ENCODE data around the gene ATMIN. TPM values are rescaled to one million over a fixed set of nuclear protein-coding genes. Genes with fewer than 3 reads are reported as not detected.

Gene ATMIN
- polyA plus RNA-seq, 1 experiment, result 22.3 TPM

DNA sequence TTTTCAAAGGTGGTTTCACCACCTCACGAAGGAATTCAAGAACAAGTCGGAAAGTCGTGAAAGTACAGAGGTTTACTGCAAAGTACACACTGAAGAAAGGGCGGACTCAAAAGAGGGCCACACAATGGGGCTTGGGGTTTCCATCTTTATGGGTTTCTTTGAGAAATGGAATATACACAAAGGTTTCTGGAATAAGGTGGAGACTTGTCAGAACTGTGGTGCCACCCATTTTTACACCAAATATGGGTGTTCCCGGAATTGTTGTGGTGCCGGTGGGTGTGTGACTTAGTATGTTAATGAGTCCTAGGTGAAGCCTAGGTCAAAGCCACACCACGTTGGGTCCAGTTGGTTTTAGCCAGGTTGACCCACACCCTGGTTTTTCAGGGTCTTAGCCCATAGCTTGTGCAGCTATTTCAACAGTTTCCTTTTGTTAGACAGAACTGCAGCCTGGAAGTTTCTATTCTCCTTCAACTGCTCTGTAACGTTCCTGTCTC is 61.1 kb downstream of the ATMIN start:
- POLR2A ChIA-PET, result no interaction called here
- TF ChIP-seq, protein P1, sequence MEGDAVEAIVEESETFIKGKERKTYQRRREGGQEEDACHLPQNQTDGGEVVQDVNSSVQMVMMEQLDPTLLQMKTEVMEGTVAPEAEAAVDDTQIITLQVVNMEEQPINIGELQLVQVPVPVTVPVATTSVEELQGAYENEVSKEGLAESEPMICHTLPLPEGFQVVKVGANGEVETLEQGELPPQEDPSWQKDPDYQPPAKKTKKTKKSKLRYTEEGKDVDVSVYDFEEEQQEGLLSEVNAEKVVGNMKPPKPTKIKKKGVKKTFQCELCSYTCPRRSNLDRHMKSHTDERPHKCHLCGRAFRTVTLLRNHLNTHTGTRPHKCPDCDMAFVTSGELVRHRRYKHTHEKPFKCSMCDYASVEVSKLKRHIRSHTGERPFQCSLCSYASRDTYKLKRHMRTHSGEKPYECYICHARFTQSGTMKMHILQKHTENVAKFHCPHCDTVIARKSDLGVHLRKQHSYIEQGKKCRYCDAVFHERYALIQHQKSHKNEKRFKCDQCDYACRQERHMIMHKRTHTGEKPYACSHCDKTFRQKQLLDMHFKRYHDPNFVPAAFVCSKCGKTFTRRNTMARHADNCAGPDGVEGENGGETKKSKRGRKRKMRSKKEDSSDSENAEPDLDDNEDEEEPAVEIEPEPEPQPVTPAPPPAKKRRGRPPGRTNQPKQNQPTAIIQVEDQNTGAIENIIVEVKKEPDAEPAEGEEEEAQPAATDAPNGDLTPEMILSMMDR (IDR thresholded peaks at IDR 0.05; ENCODE audit: insufficient read depth, low read depth, low read length), result no peak
- CTCF ChIA-PET, result interaction anchor here (0.7 kb wide), 1 partner anchor 61 kb away, joined by 3 read pairs; the partner anchor contains the start of gene ATMIN
- H3K4me3 ChIP-seq (ENCODE audit: low read depth, low read length), result no peak overlapping the region
- H3K27me3 ChIP-seq (ENCODE audit: control insufficient read depth, insufficient read depth, low read length), result no peaks in the 10 kb centered on the region
- no peaks in the 10 kb centered on the region for H3K36me3 ChIP-seq (ENCODE audit: control insufficient read depth, insufficient read depth, low read length)
- DNase-seq (ENCODE audit: low read depth), result no peak

Small RNAs within 50 kb of the gene (small RNA-seq; reads per million reads assigned to genes)
- gene AC092718.3 (ENCODE audit: insufficient read length, low read depth, low replicate concordance), result not detected

Other genes starting within 250 kb of the ATMIN start
- gene CDYL2, start 231.2 kb upstream of the ATMIN start, polyA plus RNA-seq (2011; rRNA removed), result 0.87 and 1.6 TPM in 2 replicates
- gene CMC2, start 29.0 kb upstream of the ATMIN start, polyA plus RNA-seq (2011; rRNA removed), result 56.4 and 101 TPM in 2 replicates
- gene CENPN, start 28.6 kb upstream of the ATMIN start, polyA plus RNA-seq (2011; rRNA removed), result 24.8 and 38.2 TPM in 2 replicates
- 0.43 and 0.87 TPM in 2 replicates for gene C16orf46, start 41.4 kb downstream of the ATMIN start, polyA plus RNA-seq (2011; rRNA removed)
- 6.2 and 11.1 TPM in 2 replicates for gene GCSH, start 60.6 kb downstream of the ATMIN start, polyA plus RNA-seq (2011; rRNA removed)
- gene BCO1, start 202.8 kb downstream of the ATMIN start, polyA plus RNA-seq (2011; rRNA removed), result not detected in 2 replicates